ENCODE results near the gene IQCK. TPM values are rescaled to one million over a fixed set of nuclear protein-coding genes. Genes with fewer than 3 reads are reported as not detected.

IQCK gene
- polyA plus RNA-seq, 3 donors = 0.52 to 1.2 (median 0.58) TPM

- H3K9me3 ChIP-seq (replicated peaks in 1 of 2; ENCODE audit: control insufficient read depth in 1 of 2, insufficient read depth in 1 of 2, low read length in 2 of 2) = no peaks in the 10 kb centered on the region
- H3K4me3 ChIP-seq (replicated peaks in 1 of 3; ENCODE audit: low read depth in 2 of 3, low read length in 3 of 3) = no peak overlapping the region
- H3K27me3 ChIP-seq (ENCODE audit: control insufficient read depth in 2 of 2, insufficient read depth in 2 of 2, low read length in 2 of 2) = no peaks in the 10 kb centered on the region
- peaks cover 0 to 1% (median 0%) of the 10 kb centered on the region in 3 donors for H3K27me3 Mint-ChIP-seq (ENCODE audit: low read depth in 3 of 3)
- intact Hi-C loops (cut with micrococcal nuclease) = loop anchor here in 1 of 2 donors (2.0 kb wide), 1 partner anchor 21 kb away; no protein-coding TSS in a partner anchor
- TF ChIP-seq, protein P1, sequence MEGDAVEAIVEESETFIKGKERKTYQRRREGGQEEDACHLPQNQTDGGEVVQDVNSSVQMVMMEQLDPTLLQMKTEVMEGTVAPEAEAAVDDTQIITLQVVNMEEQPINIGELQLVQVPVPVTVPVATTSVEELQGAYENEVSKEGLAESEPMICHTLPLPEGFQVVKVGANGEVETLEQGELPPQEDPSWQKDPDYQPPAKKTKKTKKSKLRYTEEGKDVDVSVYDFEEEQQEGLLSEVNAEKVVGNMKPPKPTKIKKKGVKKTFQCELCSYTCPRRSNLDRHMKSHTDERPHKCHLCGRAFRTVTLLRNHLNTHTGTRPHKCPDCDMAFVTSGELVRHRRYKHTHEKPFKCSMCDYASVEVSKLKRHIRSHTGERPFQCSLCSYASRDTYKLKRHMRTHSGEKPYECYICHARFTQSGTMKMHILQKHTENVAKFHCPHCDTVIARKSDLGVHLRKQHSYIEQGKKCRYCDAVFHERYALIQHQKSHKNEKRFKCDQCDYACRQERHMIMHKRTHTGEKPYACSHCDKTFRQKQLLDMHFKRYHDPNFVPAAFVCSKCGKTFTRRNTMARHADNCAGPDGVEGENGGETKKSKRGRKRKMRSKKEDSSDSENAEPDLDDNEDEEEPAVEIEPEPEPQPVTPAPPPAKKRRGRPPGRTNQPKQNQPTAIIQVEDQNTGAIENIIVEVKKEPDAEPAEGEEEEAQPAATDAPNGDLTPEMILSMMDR (IDR thresholded peaks at IDR 0.05) = no peak
- no peak overlapping the region for H3K4me2 ChIP-seq (replicated peaks; ENCODE audit: extremely low read depth, low read length, poor library complexity, severe bottlenecking)
- no peaks in the 10 kb centered on the region for H3K36me3 ChIP-seq (replicated peaks in 1 of 2; ENCODE audit: control insufficient read depth in 1 of 2, insufficient read depth in 2 of 2, low read length in 2 of 2)
- H3K4me3 Mint-ChIP-seq = no peak overlapping the region
- H3K4me1 Mint-ChIP-seq = peaks cover 2% of the 10 kb centered on the region
- H3K27ac ChIP-seq (ENCODE audit: low read depth in 1 of 2, low read length in 2 of 2) = no peak overlapping the region
- H3K27ac Mint-ChIP-seq = no peak overlapping the region
- 96% methylated on average over 10 of the region's 17 CpGs for WGBS (ENCODE audit: insufficient coverage)
- H3K9ac ChIP-seq (ENCODE audit: insufficient read depth, low read length, poor library complexity, severe bottlenecking) = no peak overlapping the region
- no peaks in the 10 kb centered on the region for H3K36me3 Mint-ChIP-seq
- DNase-seq = no peak
- H4K20me1 ChIP-seq (ENCODE audit: insufficient read depth, low read length) = no peaks in the 10 kb centered on the region
- no peak overlapping the region for H2AFZ ChIP-seq (ENCODE audit: insufficient read depth, low read depth, low read length, poor library complexity, severe bottlenecking)
- peaks cover 0 to 3% (median 0%) of the 10 kb centered on the region in 7 donors for H3K9me3 Mint-ChIP-seq
- no peaks in the 10 kb centered on the region for H3K79me2 ChIP-seq (ENCODE audit: insufficient read depth, low read length)
- H3K4me1 ChIP-seq (ENCODE audit: control insufficient read depth in 1 of 2, insufficient read depth in 2 of 2, low read length in 2 of 2) = no peaks in the 10 kb centered on the region
These were observed 65.5 kb downstream of the IQCK start for GRCh38 chr16:19783363-19784182.

GRCh38 chr16:19784183-19784736 is 66.2 kb downstream of the IQCK start:
- H3K4me2 ChIP-seq (replicated peaks; ENCODE audit: extremely low read depth, low read length, poor library complexity, severe bottlenecking) = no peak overlapping the region
- peaks cover 0 to 1% (median 0%) of the 10 kb centered on the region in 3 donors for H3K27me3 Mint-ChIP-seq (ENCODE audit: low read depth in 3 of 3)
- H3K4me1 ChIP-seq (ENCODE audit: control insufficient read depth in 1 of 2, insufficient read depth in 2 of 2, low read length in 2 of 2) = no peaks in the 10 kb centered on the region
- no peak overlapping the region for H3K27ac ChIP-seq (ENCODE audit: low read depth in 1 of 2, low read length in 2 of 2)
- no peaks in the 10 kb centered on the region for H3K36me3 ChIP-seq (replicated peaks in 1 of 2; ENCODE audit: control insufficient read depth in 1 of 2, insufficient read depth in 2 of 2, low read length in 2 of 2)
- H3K79me2 ChIP-seq (ENCODE audit: insufficient read depth, low read length) = no peaks in the 10 kb centered on the region
- intact Hi-C loops (cut with micrococcal nuclease) = no loop called here
- 92% methylated on average over 1 of the region's 3 CpGs for WGBS (ENCODE audit: insufficient coverage)
- no peaks in the 10 kb centered on the region for H4K20me1 ChIP-seq (ENCODE audit: insufficient read depth, low read length)
- no peak overlapping the region for H3K4me3 ChIP-seq (replicated peaks in 1 of 3; ENCODE audit: low read depth in 2 of 3, low read length in 3 of 3)
- H3K36me3 Mint-ChIP-seq = no peaks in the 10 kb centered on the region
- no peak overlapping the region for H3K27ac Mint-ChIP-seq
- peaks cover 0 to 3% (median 0%) of the 10 kb centered on the region in 7 donors for H3K9me3 Mint-ChIP-seq
- no peaks in the 10 kb centered on the region for H3K9me3 ChIP-seq (replicated peaks in 1 of 2; ENCODE audit: control insufficient read depth in 1 of 2, insufficient read depth in 1 of 2, low read length in 2 of 2)
- DNase-seq = no peak
- no peak overlapping the region for H3K9ac ChIP-seq (ENCODE audit: insufficient read depth, low read length, poor library complexity, severe bottlenecking)
- no peaks in the 10 kb centered on the region for H3K27me3 ChIP-seq (ENCODE audit: control insufficient read depth in 2 of 2, insufficient read depth in 2 of 2, low read length in 2 of 2)
- TF ChIP-seq, protein P1 (IDR thresholded peaks at IDR 0.05) = no peak
- H3K4me3 Mint-ChIP-seq = no peak overlapping the region
- H3K4me1 Mint-ChIP-seq = peaks cover 2% of the 10 kb centered on the region
- H2AFZ ChIP-seq (ENCODE audit: insufficient read depth, low read depth, low read length, poor library complexity, severe bottlenecking) = no peak overlapping the region
